Measurements from ENCODE around the gene GUCY2C.

Gene GUCY2C

DNA sequence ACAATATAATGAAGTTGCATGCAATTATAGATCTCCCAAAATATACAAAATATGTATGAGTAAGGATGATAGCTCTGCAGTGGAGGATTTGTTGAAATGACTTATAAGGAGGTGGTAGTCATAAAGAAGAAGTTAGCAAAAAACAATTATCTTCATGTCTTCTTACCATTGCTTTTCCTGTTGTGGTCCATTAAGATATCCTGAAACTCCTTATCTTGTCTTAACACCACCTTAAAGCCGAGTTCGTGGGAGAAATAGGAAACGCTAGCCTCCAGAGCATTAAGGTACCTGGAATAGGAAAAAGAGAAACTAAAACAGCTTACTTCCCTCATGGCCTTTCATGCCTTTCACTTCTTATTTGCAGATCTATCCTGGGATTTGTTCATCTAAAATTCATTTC lies 15.2 kb downstream of the GUCY2C start:
- DNase-seq: no peak

DNA sequence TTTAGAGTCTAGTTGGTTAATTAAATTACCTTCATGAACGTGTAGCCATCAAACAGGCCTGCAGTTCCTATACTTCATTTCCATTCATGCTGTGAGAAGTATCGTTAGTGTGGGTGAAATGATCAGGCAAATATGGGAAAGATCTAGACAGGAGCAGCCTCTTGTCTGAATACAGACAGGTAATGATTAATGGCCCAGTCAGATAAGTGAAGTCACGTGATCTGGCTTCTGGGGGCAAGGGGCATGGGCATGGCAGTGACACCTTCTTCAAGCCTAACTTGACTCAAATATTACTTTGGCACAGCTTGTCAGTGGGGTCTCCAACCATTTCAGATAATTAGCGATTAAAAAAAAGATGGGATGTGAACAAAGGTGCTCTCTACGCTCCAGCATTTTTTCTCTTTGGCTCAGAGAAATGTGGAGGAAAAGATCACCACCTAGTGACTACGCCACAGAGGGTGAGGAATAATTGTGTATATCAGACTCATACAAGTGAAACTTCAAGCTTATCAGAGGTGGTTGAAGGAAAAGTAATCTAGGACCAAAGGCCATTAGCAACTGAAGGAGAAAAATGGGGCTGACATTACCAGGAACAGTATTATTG lies 17.8 kb downstream of the GUCY2C start:
- DNase-seq: no peak

DNA sequence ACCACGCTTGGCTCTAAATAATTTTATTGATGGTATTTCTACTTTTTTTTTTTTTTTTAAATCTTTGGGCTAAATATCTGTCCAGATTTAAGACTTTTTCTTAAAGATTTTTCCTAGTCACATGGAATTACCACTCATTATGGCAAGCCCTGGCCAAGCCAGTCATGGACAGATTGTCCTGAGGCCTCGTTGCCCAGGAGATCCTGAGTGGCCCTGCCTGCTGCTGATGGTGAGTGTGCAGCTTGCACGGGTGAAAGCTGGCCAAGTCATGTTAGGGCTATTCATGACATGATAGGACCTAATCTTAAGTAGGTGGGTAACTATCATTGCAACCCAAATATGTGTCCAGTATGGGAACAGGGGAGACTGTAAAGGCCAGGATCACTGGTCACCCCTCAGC lies 27.8 kb downstream of the GUCY2C start:
- DNase-seq: no peak

DNA sequence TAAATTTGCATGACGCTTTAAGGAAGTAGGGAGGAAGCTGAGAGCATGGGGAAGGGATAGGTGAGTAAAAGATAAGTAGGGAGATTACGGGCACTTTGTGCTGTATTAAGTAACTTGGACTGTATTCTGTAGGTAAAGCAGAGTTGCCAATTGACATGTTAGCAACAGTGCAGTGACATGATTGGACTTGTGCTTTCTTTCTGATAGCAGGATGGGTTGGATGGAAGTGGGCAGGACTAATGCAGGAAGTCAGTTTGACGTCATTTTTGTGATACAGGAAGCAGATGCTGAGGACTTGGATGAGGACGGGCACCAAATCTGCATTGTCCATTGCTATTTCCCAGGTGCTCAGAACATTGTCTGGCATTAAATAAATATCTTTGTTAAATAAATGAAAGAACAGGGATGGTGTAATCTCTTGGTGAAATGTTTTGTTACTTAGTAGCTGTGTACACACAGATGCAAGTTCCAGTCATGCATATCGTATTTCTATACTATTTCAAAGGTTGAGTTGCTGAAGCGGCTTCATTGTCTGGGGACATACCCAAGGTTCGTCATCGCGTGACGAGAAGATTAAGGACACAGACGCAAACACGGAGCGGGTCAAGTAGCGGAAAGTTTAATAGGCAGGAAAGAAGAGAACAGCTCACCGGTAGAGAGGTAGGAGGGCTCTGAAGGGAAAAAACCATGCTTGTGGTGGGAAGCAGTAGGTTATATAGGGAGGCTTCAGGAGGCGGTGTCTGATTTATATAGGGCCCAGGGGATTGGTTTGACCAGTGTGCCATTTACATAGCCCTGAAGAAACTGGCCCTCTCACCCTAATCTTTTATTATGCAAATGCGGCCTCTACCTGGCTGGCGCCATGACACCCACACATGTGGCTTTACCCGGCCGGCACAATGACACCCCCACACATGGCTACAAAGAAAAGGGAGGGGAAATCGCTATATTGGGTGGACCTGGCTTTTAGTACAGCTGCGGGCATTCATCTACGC lies 30.7 kb downstream of the GUCY2C start:
- peak; percentile 99 for DNase-seq

DNA sequence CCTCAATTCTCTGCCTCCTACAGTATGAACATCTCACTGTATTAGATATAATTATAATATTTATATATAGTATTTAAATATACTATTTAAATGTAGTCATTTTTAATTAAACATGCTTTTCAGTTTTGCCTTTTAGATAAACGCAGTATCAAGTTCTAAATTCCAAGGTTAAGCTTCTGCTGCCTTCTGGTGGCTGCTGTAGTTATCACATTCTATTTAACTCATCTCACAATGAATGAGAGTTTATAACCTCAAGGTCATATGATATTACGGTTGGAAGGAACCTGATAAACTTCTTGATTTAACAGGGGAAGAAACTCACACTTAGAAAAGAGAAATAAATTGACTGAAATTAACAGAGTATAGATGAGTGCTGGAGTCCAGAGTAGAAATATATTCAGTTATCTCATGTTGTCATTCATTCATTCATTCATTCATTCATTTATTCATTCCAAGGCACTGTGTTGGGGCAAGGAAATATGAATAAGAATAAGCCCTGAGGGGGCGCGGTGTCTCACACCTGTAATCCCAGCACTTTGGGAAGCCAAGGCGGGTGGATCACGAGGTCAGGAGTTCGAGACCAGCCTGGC lies 31.9 kb downstream of the GUCY2C start:
- peak; percentile 75 for DNase-seq

DNA sequence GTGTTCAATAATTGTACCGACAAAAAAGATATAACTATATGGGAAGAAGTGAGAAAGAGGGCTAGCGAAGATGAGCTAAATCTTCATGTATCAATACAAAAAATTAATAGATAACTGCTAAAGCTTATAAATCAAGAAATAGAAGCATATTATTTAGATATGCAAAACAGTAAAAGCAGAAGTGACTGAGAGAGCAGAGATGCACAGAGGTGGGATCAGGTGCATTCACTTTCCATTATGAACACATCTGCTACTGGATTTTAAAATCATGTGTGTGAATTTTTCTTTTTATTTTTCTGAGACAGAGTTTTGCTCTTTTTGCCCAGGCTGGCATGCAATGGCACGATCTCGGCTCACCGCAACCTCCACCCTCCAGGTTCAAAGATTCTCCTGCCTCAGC lies 33.4 kb downstream of the GUCY2C start:
- DNase-seq: no peak

DNA sequence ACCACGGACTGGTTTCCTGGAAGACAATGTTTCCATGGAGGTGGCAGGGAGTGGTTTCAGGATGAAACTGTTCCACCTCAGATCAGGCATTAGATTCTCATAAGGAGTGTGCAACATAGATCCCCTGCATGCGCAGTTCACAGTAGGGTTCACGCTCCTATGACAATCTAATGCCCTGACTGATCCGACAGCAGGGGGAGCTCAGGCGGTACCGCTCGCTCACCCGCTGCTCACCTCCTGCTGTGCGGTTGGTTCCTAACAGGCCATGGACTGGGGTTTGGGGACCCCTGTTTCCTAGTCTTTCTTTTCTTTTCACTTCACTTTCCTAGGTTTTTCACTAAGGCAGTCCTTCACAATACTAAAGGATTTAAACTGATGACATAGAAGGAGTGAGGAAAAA lies 39.6 kb downstream of the GUCY2C start:
- peak; percentile 31 for DNase-seq

DNA sequence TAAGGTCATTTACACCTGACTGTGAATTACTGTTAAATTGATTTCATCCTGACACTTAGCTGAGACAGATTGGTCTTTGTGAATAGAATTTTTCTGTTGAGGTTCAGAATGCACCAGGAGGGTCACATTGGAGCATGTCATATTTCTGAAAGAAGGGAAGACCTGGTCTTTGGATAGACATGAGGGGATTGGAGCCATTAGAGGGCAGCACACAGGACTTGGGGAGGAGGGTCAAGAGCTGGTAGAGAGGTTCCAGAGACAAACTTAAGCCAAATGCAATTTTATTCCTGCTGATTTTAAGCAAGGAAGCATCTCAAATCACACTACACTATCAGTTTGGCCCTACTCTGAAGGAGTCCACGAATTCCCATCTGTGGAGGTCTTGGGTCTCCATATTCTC lies 41.1 kb downstream of the GUCY2C start:
- DNase-seq: no peak

DNA sequence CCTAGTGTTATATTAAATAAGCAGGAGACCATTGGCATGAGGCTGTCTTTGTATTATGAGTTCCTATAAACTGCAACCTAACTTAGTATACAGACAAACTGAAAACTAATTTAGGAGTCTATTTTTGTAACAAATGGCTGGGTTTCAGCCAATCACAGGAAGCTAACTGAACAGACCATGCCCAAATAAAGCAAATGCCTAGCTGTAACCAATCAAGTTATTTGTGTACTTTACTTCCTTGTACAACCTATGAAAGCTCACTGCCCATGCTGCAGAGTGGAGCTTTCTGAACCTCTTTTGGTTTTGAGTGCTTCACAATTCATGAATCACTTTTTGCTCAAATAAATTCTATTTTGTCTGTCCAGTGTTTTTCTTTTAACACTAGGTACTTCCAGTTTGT lies 41.6 kb downstream of the GUCY2C start:
- DNase-seq: no peak

DNA sequence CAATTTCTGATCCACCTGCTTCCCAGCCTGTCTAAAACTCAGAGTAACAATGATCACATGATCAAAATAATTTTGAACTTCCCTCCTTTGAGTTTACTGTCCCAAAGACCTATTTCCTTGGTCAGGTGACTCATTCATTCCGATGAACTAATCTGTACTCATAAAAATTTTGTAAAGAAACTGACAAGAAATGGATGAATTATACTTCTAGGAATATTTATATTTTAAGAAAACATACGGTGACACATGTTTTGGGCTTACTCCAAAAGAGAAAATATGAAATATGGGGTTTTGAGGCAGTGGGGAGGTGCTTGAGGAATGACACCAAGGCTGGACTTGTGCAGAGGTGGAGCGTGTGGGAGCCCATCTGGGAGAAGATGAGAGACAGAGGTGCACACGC lies 42.0 kb downstream of the GUCY2C start:
- DNase-seq: no peak

DNA sequence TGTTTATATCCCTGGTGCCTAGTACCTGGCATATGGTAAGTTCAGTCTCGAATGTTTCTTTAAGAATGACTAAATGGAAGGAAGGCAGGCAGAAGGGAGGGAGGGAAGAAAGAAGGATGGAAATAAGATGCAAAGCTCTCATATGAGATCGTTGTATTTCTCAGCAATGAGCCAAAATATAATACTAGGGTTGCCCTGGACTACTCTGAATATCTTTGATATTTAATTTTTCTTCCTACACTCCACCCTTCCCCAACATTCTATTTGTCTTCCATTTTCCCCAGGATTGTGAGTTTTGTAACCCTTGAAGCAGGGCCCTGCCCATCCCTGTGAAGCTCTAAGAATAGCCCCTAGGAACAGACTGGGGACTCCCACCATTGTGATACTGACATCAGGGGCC lies 43.9 kb downstream of the GUCY2C start:
- no peak for DNase-seq

DNA sequence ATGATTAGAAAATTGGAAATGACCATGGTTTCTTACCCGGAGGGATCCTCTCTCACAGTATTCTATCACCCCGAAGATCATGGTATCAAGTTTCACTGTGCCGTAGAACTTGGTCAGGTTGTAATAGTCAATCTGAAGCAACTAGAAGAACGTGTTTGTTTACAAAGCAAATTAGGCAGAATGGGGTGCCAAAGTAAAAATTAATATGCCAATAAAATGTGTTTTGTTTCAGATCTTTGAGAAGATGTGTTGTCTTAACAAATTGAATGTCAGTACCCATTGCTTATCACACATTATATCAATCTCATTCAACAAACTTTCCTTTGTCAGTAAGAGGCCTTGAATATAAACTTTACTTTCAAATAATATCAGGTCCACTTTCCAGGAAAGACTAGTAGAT lies 45.0 kb downstream of the GUCY2C start:
- DNase-seq: no peak

DNA sequence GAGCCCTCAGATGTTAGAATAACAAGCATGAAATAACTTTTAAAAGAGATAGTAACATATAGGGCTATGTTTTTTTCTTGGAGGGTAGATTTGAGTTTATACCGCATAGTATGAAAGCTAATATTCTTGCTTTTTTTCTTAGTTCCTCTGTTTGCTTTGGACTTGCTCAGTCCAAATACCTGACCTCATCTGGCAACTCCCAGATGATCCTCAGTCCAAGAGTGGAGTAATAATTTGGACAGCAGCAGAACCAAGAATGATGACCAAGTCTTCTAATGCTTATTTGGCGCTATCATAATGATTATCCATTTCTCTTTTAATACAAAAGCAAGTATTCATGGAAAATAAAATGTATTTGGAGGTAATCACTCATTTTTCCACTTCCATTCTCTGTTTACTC lies 45.6 kb downstream of the GUCY2C start:
- no peak for DNase-seq

DNA sequence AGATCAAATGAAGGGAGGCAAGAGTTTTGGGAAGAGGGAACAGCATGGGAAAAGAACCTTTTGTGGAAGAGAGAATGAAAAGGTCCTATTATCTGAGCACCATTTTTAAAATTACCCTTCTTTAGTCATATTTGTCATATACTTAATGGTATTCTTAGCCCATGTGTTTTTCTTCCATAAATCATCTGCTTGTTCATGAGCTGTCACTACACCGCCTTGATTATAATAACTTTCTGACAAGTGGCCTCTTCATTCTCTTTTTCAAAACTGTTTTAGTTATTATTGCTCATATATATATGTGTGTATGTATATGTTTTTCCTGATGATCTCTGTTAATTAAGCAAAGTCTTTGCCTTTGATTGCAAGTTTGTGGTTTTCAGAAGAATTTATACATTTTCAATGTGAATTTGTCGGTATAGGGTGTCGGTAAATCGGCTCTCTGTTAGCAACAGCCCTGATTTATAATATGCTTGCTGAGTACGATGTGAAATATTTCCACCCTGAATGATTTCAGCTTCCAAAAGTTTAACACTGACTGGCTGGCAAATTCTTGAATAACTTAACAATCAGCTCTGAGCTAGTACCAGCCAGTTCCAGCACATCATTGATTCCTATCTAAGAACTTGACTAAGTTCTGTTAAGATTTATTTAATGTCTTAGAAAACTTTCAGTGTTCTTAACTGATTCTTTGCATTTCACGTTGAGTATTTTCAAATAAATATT lies 49.2 kb downstream of the GUCY2C start:
- DNase-seq: no peak

DNA sequence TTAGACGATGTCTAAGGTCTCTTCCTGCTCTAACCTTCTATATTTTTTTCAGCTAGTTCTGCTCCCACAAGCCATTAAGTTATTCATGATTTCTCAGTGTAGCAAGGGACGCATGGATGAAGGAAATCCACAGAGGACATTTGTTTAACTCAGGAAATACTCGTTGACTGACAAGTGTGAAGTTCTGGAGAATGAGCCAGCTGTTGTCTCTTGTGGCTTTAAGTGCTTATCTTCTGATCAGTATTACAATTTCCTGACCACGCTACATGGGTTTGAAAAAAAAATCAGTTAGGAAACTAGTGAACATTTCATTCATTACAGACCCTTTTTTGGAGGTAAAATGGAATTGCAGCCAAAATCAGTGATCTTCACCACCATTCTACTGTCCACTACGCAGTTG lies 53.1 kb downstream of the GUCY2C start:
- no peak for DNase-seq

DNA sequence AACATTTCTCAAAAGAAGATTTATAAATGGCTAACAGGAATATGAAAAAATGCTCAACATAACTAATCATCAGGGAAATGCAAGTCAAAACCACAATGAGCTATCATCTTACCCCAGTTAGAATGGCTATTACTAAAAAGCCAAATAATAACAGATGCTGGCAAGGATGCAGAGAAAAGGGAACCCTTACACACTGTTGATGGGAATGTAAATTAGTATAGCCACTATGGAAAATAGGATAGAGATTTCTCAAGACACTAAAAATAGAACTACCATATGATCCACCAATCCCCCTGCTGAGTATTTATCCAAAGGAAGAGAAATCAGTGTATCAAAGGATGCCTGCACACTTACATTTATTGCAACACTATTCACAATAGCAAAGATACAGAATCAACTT lies 58.3 kb downstream of the GUCY2C start:
- DNase-seq: no peak

DNA sequence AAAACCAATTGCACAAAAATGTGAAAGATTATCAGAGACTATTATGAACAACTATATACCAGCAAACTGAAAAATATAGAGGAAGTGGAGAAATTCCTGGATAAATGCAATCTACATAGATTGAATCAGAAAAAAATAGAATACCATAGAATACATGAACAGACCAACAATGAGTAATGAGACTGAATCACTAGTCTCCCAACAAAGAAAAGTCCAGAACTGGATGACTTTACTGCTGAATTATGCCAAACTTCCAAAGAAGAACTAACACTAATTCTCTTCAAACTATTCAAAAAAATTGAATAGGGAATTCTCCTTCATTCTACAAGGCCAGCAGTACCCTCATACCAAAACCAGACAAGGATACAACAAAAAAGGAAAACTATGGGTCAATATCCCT lies 60.6 kb downstream of the GUCY2C start:
- no peak for DNase-seq

DNA sequence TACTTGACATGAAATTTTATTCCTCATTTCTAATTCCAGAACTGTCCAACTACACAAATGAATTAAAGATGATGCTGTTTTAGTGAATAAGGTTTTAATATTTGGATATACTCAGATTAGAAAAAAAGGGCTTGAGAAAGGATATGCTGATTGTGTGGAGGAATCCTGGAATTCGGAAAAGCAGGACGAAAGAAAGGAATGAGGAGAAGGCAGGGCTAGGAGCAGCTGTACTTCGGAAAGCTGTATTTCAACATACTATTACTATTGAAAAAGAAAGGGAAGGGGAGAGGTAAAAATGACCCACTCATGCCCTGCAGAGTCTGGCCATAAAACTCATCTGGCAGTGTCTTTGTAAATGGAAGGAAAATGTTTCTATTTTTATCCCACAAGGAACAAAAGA lies 65.6 kb downstream of the GUCY2C start:
- no peak for DNase-seq

DNA sequence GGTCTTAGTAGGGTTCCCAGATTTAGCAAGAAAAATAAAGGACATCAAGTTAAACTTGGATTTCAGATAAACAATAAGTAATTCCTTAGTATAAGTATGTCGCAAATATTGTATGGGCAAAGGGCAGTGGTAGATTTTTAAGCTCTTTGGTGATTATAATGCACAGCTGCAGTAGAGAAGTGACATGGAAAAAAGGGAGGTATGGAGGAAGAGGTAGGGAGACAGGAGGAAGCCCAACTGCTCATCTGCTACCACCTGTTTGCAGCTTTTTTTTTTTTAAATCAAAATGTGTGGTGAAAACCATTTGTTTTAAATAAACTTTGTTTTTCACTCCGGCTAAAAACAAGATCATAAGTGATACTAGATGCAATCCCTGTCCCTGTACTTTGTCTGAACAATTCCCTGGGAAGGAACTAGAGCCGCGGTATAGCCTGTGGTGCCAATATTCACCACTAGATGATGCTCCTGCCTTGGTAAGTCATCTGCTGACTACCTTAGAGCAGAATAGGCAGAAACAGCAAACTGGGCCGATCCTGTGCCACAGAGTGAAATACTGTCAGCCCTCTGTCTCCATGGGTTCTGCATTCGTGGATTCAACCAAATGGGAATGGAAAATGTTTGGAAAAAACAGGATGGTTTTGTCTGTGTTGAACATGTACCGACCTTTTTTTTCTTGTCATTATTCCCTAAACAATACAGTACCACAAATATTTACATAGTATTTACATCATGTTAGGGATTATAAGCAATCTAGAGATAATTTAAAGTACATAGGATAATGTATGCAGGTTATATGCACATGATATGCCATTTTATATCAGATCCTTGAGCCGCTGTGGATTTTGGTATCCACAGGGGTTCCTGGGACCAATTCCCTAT lies 66.3 kb downstream of the GUCY2C start:
- peak; percentile 80 for DNase-seq

DNA sequence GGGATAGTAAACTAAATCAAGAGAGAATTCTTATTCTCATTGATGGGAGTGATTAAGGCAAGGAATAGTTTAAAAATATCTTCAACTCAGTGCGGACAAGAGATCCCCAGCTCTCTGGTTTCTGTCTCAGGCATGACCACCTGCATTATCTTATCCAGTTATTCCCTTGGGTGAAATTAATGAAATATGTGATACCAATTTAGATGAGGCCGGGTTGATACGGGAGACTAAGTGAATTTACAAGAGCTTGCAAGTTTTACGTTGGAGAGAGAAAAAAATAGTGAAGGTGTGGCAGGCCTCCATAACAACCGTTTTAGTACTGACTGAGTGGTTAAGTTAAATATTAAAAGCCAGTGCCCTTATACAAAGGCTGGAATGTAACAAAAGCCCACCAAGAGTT lies 67.6 kb downstream of the GUCY2C start:
- DNase-seq: no peak

DNA sequence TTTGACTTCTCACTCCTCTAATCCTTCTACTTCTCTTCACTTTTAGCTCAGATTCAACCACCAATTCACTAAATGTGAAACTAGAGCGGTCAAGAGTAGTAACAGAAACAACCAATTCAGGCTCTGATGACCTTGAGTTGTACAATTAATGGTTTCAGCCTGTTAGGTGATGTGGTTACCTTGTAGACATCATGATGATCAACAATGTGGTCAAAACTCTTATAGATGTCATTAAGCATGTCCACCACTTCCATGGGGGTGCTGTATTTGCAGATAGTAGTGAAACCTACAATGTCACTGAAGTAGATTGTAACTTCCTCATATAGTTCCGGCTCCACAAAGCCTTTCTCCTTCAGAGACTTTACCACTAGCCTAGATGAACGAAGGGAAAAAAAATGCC lies 74.6 kb downstream of the GUCY2C start:
- DNase-seq: no peak

DNA sequence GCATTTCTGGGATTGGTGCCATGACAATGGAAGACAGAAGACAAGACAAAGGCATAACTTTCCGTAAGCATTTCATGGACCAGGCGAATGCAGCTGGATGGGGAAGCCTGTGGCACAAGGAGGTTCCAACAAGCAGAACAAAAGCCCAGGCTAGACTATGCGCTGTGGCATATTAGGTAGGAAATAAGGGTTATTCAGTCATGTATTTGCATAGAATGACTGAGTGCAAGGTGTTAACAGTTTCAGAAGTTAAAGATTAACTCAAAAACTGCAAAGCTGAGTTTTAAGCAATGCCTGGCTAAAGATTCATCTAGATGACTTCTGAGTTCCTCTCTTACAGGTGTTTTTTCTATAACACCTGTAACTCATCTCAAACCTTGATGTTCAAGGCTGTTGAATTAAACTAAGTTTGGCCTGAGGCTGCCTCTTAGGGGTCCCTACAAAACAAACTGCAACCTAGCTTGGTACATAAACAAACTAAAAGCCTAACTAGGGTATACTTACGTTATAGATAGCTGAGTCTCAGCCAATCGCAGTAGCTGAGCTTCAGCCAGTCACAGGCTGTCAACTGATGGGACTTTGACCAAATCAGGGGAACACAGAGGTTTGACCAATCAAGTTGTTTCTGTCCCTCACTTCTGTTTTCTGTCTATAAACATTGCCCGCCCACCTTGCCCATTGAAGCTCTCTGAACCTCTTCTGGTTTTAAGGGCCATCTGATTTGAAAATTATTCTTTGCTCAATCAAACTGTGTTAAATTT lies 76.5 kb downstream of the GUCY2C start:
- no peak for DNase-seq
